GM23338 (cell line): ENCODE results near the gene VWA7. TPM values are rescaled to one million over a fixed set of nuclear protein-coding genes. Genes with fewer than 3 reads are reported as not detected.

Experiments
- ATAC-seq: fragments of 200-7000 bp; cut with Tn5 transposase; 3 replicates; pipeline ENCODE4 v1.9.1; 2020
- DNase-seq: peaks from one replicate; pipeline ENCODE4 v3.0.0-alpha.2; 2015; ENCODE audit warnings: low spot score
- H2AFZ ChIP-seq: fragments of 200-600 bp; sonication (generic); 2 replicates; pipeline ENCODE4 v1.8.0; 2016; ENCODE audit warnings: antibody characterized with exemption, mild to moderate bottlenecking, moderate library complexity
- H3F3A ChIP-seq: fragments of 200-600 bp; sonication (generic); replicated peaks from 2 replicates; pipeline ENCODE4 v1.8.0; 2017; ENCODE audit warnings: antibody characterized with exemption, mixed run types, low read depth
- H3K27ac ChIP-seq: fragments of 200-600 bp; sonication (generic); 2 replicates; pipeline ENCODE4 v1.6.1; 2016; ENCODE audit warnings: low read depth
- H3K27me3 ChIP-seq: fragments of 200-600 bp; sonication (generic); 2 replicates; pipeline ENCODE4 v1.8.0; 2016; ENCODE audit warnings: mild to moderate bottlenecking, mixed run types, moderate library complexity; ENCODE audit not compliant: insufficient read depth
- H3K36me3 ChIP-seq: fragments of 200-600 bp; sonication (generic); 2 replicates; pipeline ENCODE4 v1.8.0; 2016; ENCODE audit warnings: mild to moderate bottlenecking; ENCODE audit not compliant: insufficient read depth
- H3K4me1 ChIP-seq: fragments of 200-600 bp; sonication (generic); 2 replicates; pipeline ENCODE4 v1.8.0; 2016; ENCODE audit warnings: mild to moderate bottlenecking, moderate library complexity; ENCODE audit not compliant: insufficient read depth
- H3K4me2 ChIP-seq: fragments of 200-600 bp; sonication (generic); 2 replicates; pipeline ENCODE4 v1.7.1; 2017; ENCODE audit warnings: mixed run types
- H3K4me3 ChIP-seq: fragments of 200-600 bp; sonication (generic); 2 replicates; pipeline ENCODE4 v1.6.1; 2016; ENCODE audit warnings: mixed run types
- H3K79me2 ChIP-seq: fragments of 200-600 bp; sonication (generic); replicated peaks from 2 replicates; pipeline ENCODE4 v1.8.0; 2017; ENCODE audit warnings: mild to moderate bottlenecking; ENCODE audit not compliant: insufficient read depth
- H3K9me2 ChIP-seq: fragments of 200-600 bp; sonication (generic); 2 replicates; pipeline ENCODE4 v1.8.0; 2017; ENCODE audit not compliant: insufficient read depth
- H4K20me1 ChIP-seq: fragments of 200-600 bp; sonication (generic); replicated peaks from 2 replicates; pipeline ENCODE4 v1.8.0; 2017; ENCODE audit warnings: mild to moderate bottlenecking; ENCODE audit not compliant: insufficient read depth
- H3K27ac Mint-ChIP-seq: 2 replicates; pipeline ENCODE4 v1.8.0; 2020; ENCODE audit warnings: inconsistent platforms, mild to moderate bottlenecking, moderate library complexity, mixed read lengths
- H3K27me3 Mint-ChIP-seq: 3 replicates; pipeline ENCODE4 v1.8.0; 2022; ENCODE audit warnings: low read depth, mild to moderate bottlenecking, moderate library complexity, mixed read lengths, inconsistent platforms; ENCODE audit not compliant: insufficient read depth, poor library complexity
- H3K36me3 Mint-ChIP-seq: 3 replicates; pipeline ENCODE4 v1.8.0; 2021; ENCODE audit warnings: low read depth, mild to moderate bottlenecking, inconsistent platforms, moderate library complexity, mixed read lengths
- H3K4me1 Mint-ChIP-seq: 3 replicates; pipeline ENCODE4 v1.8.0; 2020; ENCODE audit warnings: mild to moderate bottlenecking, inconsistent platforms, mixed read lengths
- H3K4me3 Mint-ChIP-seq: 3 replicates; pipeline ENCODE4 v1.8.0; 2021; ENCODE audit warnings: moderate library complexity, mild to moderate bottlenecking, inconsistent platforms, mixed read lengths
- H3K9me3 Mint-ChIP-seq: 3 replicates; pipeline ENCODE4 v1.8.0; 2020; ENCODE audit warnings: moderate library complexity, mild to moderate bottlenecking, inconsistent platforms, mixed read lengths
- CREB1 ChIP-seq: fragments of 250-450 bp; sonication (Bioruptor Pico); IDR thresholded peaks from 2 replicates; pipeline ENCODE4 v1.5.0; 2020; ENCODE audit warnings: low read depth, mild to moderate bottlenecking, moderate library complexity
- CTCF ChIP-seq, 2 experiments: fragments of 200-600 bp in 1 of 2; sonication (generic) in 1 of 2; conservative IDR thresholded peaks; 2 replicates each; pipeline versions ENCODE4 v1.5.1 to v1.6.1; 2016 to 2017; ENCODE audit warnings: antibody characterized with exemption in 2 of 2, low read depth in 2 of 2, mild to moderate bottlenecking in 2 of 2, moderate library complexity in 1 of 2
- ETS1 ChIP-seq: IDR thresholded peaks from 2 replicates; pipeline ENCODE4 v1.6.1; 2016; ENCODE audit warnings: antibody characterized with exemption
- EZH2 ChIP-seq: fragments of 200-600 bp; sonication (generic); IDR thresholded peaks from one replicate; pipeline ENCODE4 v1.8.0; 2017; ENCODE audit warnings: antibody characterized with exemption, mild to moderate bottlenecking, low read depth; ENCODE audit not compliant: unreplicated experiment
- JUNB ChIP-seq: IDR thresholded peaks from one replicate; pipeline ENCODE4 v1.6.1; 2016; ENCODE audit warnings: antibody characterized with exemption; ENCODE audit not compliant: unreplicated experiment
- NANOG ChIP-seq: IDR thresholded peaks from 2 replicates; pipeline ENCODE4 v1.6.1; 2016; ENCODE audit warnings: antibody characterized with exemption, borderline replicate concordance
- POLR2AphosphoS5 ChIP-seq: IDR thresholded peaks from 2 replicates; pipeline ENCODE4 v1.6.1; 2016; ENCODE audit warnings: antibody characterized with exemption, low read depth
- REST ChIP-seq: IDR thresholded peaks from one replicate; pipeline ENCODE4 v1.6.1; 2018; ENCODE audit warnings: antibody characterized with exemption; ENCODE audit not compliant: unreplicated experiment
- STAT1 ChIP-seq: IDR thresholded peaks from one replicate; pipeline ENCODE4 v1.6.1; 2016; ENCODE audit warnings: antibody characterized with exemption; ENCODE audit not compliant: unreplicated experiment
- ZNF114 ChIP-seq: fragments of 250-450 bp; sonication (Bioruptor Pico); IDR thresholded peaks from 2 replicates; pipeline ENCODE4 v1.5.0; 2020; ENCODE audit warnings: mild to moderate bottlenecking, moderate library complexity
- ZNF462 ChIP-seq: fragments of 250-450 bp; sonication (Bioruptor Pico); IDR thresholded peaks from 2 replicates; pipeline ENCODE4 v1.5.0; 2020; ENCODE audit warnings: mild to moderate bottlenecking, moderate library complexity
- polyA plus RNA-seq: library from polyadenylated mRNA; unstranded; fragments of >200 nt; fragmentation: Nextera tagmentation; extraction: Ambion mirVana; gene quantifications from 2 replicates; pipeline ENCODE4 v1.2.1, GENCODE V29; 2016
- total RNA-seq: library from RNA; depleted of rRNA; stranded (reverse); fragments of >200 nt; shearing (Covaris generic); gene quantifications from 2 replicates; pipeline ENCODE4 v1.2.3, GENCODE V29; 2014

Gene VWA7
- total and polyA plus RNA-seq, 2 experiments from 2014 or later = 0.07 to 0.36 TPM

- no peak for TF ChIP-seq ETS1
Observed at GRCh38 chr6:31792761-31793171, 15.6 kb upstream of the VWA7 start (continued).

GRCh38 chr6:31792090-31792374 is 14.9 kb upstream of the VWA7 start:
- H3K4me3 ChIP-seq = no peak overlapping the region
- H3K79me2 ChIP-seq = peaks cover 22% of the 10 kb centered on the region
- H3K27me3 ChIP-seq = no peaks in the 10 kb centered on the region
- H3F3A ChIP-seq = peaks cover 19% of the 10 kb centered on the region
- no peaks in the 10 kb centered on the region; the same call in 1 of the 2 replicates for H3K4me1 ChIP-seq
- H2AFZ ChIP-seq = no peak overlapping the region
- ATAC-seq (no peak), DNase-seq (no peak)
- no peak for TF ChIP-seq ZNF462
- TF ChIP-seq JUNB = no peak
- TF ChIP-seq ETS1 = no peak
- no peak for TF ChIP-seq CREB1 (CRISPR knock-in tag)
- TF ChIP-seq REST = no peak
- TF ChIP-seq ZNF114 = no peak
- no peak for TF ChIP-seq NANOG
- TF ChIP-seq EZH2 = no peak
- TF ChIP-seq STAT1 = no peak
- TF ChIP-seq CTCF (conservative IDR thresholded peaks at IDR 0.05; ENCODE audit: low read depth in 2 of 2) = no peak
- no peak for TF ChIP-seq POLR2AphosphoS5
- H3K27ac ChIP-seq = no peak overlapping the region
- H4K20me1 ChIP-seq = peaks cover 5% of the 10 kb centered on the region; the same call in 1 of the 2 replicates
- peaks cover 9% of the 10 kb centered on the region for H3K4me1 Mint-ChIP-seq
- no peaks in the 10 kb centered on the region for H3K9me3 Mint-ChIP-seq
- no peak overlapping the region for H3K27ac Mint-ChIP-seq
- no peak overlapping the region for H3K4me2 ChIP-seq
- no peaks in the 10 kb centered on the region for H3K9me2 ChIP-seq
- H3K36me3 ChIP-seq = peaks cover 17% of the 10 kb centered on the region
- H3K27me3 Mint-ChIP-seq = peaks cover 15% of the 10 kb centered on the region
- peaks cover 47% of the 10 kb centered on the region for H3K36me3 Mint-ChIP-seq
- H3K4me3 Mint-ChIP-seq = no peak overlapping the region
